ENCODE data around the gene TGFBRAP1. TPM values are rescaled to one million over a fixed set of nuclear protein-coding genes. Genes with fewer than 3 reads are reported as not detected.
A peak's percentile ranks its signal among the peaks of the same experiment; 100 is the strongest.

Gene TGFBRAP1
- total and polyA plus RNA-seq, 9 of the 15 experiments (the other 6 are each of a cell fraction or from before 2014, with no cell fraction given): 3.7 to 18.0 (median 11.0) TPM

DNA sequence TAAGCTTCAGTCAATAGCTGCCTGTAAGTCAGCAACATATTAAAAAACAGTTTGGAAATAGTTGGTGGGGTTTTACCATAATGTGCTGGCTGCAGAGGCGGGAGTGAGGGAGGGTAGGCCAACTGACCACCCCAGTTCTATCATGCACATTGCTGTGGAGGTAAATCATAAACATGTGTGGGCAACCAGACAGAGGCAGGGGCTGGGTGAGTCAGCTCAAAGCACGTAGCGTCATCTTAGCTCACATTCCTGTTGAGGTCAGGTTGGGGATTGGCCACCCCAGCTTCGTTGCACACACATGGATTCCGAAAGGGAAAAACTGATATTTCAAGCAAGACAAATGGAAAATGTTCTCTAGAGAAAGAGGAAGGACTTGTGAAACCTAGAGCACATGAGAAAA is 68.5 kb downstream of the TGFBRAP1 start:
- no peak overlapping the region for H3K27ac ChIP-seq (ENCODE audit: extremely low read depth, low read depth, low read length)
- 33% methylated on average over 5 of the region's 5 CpGs for whole genome bisulfite sequencing (ENCODE audit: insufficient coverage, low coverage, missing lambda C conversion rate)
- no peak overlapping the region for H3K4me2 ChIP-seq (ENCODE audit: insufficient read depth, low read length)
- no peak for FAIRE-seq
- H3K79me2 ChIP-seq (ENCODE audit: control insufficient read depth, insufficient read depth, low read length): no peaks in the 10 kb centered on the region
- H3K27me3 ChIP-seq (ENCODE audit: control insufficient read depth in 2 of 2, insufficient read depth in 2 of 2, low read length in 2 of 2): peaks cover 0 to 6% of the 10 kb centered on the region in 2 experiments; a peak in 1 of 5 replicates
- DNase-seq (ENCODE audit: extremely low read depth in 1 of 4, low spot score in 3 of 4): peak in 3 of 4 experiments; percentile 17 to 28 (median 22)
- no peak overlapping the region for H3K9ac ChIP-seq (ENCODE audit: insufficient read depth in 1 of 2, low read depth in 2 of 2, low read length in 2 of 2)
- CTCF ChIA-PET (ENCODE audit: low intra/inter-chr PET ratio): no interaction called here
- peaks cover 9 to 19% of the 10 kb centered on the region in 2 experiments; a peak in 4 of 5 replicates for H3K4me1 ChIP-seq (replicated peaks in 1 of 2; ENCODE audit: control insufficient read depth in 2 of 2, insufficient read depth in 2 of 2, low read length in 2 of 2)
- intact Hi-C loops (cut with micrococcal nuclease): no loop called here
- H3K36me3 ChIP-seq (ENCODE audit: control insufficient read depth, insufficient read depth, low read length): peaks cover 5% of the 10 kb centered on the region; the same call in 1 of the 3 replicates
- H4K20me1 ChIP-seq (replicated peaks; ENCODE audit: control insufficient read depth, insufficient read depth, low read length): no peaks in the 10 kb centered on the region; the same call in 1 of the 2 replicates
- no TSS peak for BruUV-seq (replicated peaks)
- H2AFZ ChIP-seq (ENCODE audit: low read depth, low read length): no peak overlapping the region
- H3K9me3 ChIP-seq (replicated peaks; ENCODE audit: control insufficient read depth, insufficient read depth, low read depth, low read length): no peaks in the 10 kb centered on the region
- H3K9me1 ChIP-seq (ENCODE audit: control insufficient read depth, insufficient read depth, low read length): no peaks in the 10 kb centered on the region
- TF ChIP-seq RBM25 (IDR thresholded peaks at IDR 0.05; ENCODE audit: low read depth, low read length, severe bottlenecking) (no peak), JUND (IDR thresholded peaks at IDR 0.05; ENCODE audit: borderline replicate concordance, low read depth, low read length) (peak; percentile 7; the same call in 1 of the 2 replicates), JUND (tag; IDR thresholded peaks at IDR 0.05; ENCODE audit: borderline replicate concordance, low read depth, low read length) (no peak), NFE2 (IDR thresholded peaks at IDR 0.05; ENCODE audit: low read depth) (peak; percentile 57), ATF3 (IDR thresholded peaks at IDR 0.05) (peak; percentile 50; the same call in 1 of the 2 replicates), ATF3 (CRISPR knock-in tag; conservative IDR thresholded peaks at IDR 0.05) (no peak)
- peak; percentile 19; the same call in 2 of the 3 replicates for ATAC-seq
- H3K4me3 ChIP-seq: no peak overlapping the region
- POLR2A ChIA-PET: interaction anchor here (0.7 kb wide), 1 partner anchor 905 kb away, joined by 3 read pairs; no protein-coding TSS in a partner anchor
- in situ Hi-C loops (cut with MboI): no loop called here
